Measurements from ENCODE around the gene FAM13C.

The FAM13C gene

GRCh38 chr10:59281861-59282260 is 80.5 kb downstream of the FAM13C start:
- no peaks in the 10 kb centered on the region for H3K27me3 ChIP-seq
- DNase-seq: no peak
- intact Hi-C loops (cut with DNase I; ENCODE audit: low total_unique reads): no loop called here
- no peak for TF ChIP-seq CTCF (IDR thresholded peaks at IDR 0.05)
- peaks cover 0 to 35% (median 15%) of the 10 kb centered on the region in 4 donors for H3K4me1 ChIP-seq
- H3K36me3 ChIP-seq: no peaks in the 10 kb centered on the region
- no peak overlapping the region for H3K4me3 ChIP-seq
- no peak overlapping the region for H3K27ac ChIP-seq
- no peaks in the 10 kb centered on the region for H3K9me3 ChIP-seq

- H3K9me3 ChIP-seq: no peaks in the 10 kb centered on the region
- intact Hi-C loops (cut with DNase I; ENCODE audit: low total_unique reads): no loop called here
Observed at GRCh38 chr10:59279991-59280505, 82.3 kb downstream of the FAM13C start.

DNA sequence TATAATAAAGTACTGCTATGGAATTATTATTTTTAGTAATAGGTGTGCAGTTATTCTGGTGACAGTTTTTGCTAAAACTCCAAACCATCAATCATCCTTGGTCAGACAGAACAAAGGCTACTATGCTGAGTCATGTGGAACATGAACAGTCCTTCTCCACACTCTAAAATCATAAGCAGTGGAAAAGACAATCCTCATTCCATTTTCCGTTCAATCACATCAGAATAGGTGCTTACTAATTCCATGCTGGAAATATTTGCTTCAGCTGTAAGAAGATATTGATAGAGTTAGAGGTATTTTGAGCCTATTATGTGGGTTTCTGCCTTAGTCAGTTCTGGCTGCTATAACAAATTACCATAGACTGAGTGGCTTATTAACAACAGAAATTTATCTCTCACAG is 82.9 kb downstream of the FAM13C start:
- no peaks in the 10 kb centered on the region for H3K9me3 ChIP-seq
- no peak overlapping the region for H3K4me3 ChIP-seq
- no peak overlapping the region for H3K27ac ChIP-seq
- no peaks in the 10 kb centered on the region for H3K36me3 ChIP-seq
- no peaks in the 10 kb centered on the region for H3K27me3 ChIP-seq
- no peak for DNase-seq
- peaks cover 0 to 22% (median 11%) of the 10 kb centered on the region in 4 donors for H3K4me1 ChIP-seq
- TF ChIP-seq CTCF (IDR thresholded peaks at IDR 0.05): no peak
- intact Hi-C loops (cut with DNase I; ENCODE audit: low total_unique reads): no loop called here

More at GRCh38 chr10:59279991-59280505, 82.3 kb downstream of the FAM13C start:
- Histone ChIP-seq H3K4me1 (peaks cover 0 to 27% (median 14%) of the 10 kb centered on the region in 4 donors), H3K27me3 (no peaks in the 10 kb centered on the region), H3K4me3 (no peak overlapping the region), H3K36me3 (no peaks in the 10 kb centered on the region), H3K27ac (no peak overlapping the region)
- no peak for DNase-seq
- no peak for TF ChIP-seq CTCF (IDR thresholded peaks at IDR 0.05)

DNA sequence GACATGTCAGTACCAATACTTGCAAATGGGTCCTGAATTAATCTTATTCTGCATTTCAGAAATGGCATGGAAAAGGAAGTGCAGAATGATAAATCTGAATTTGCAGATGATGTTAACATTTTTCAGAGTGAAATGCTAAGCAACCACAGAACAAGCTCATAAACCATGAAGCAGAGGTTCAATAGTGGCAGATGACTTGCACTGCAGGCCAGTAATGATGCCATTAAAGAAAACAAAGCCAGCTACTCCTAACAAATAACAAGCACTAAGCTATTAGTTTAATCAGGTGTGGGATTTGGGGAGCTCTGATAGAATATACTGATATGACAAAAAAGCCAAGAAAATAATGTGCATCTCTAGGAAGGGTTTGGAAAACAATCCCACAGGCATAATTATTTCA is 85.4 kb downstream of the FAM13C start:
- Histone ChIP-seq H3K36me3 (no peaks in the 10 kb centered on the region), H3K4me3 (no peak overlapping the region), H3K27me3 (no peaks in the 10 kb centered on the region), H3K9me3 (no peaks in the 10 kb centered on the region), H3K27ac (no peak overlapping the region), H3K4me1 (peaks cover 0 to 22% (median 3%) of the 10 kb centered on the region in 4 donors)
- no peak for DNase-seq
- TF ChIP-seq CTCF (IDR thresholded peaks at IDR 0.05): no peak
- intact Hi-C loops (cut with DNase I; ENCODE audit: low total_unique reads): no loop called here

DNA sequence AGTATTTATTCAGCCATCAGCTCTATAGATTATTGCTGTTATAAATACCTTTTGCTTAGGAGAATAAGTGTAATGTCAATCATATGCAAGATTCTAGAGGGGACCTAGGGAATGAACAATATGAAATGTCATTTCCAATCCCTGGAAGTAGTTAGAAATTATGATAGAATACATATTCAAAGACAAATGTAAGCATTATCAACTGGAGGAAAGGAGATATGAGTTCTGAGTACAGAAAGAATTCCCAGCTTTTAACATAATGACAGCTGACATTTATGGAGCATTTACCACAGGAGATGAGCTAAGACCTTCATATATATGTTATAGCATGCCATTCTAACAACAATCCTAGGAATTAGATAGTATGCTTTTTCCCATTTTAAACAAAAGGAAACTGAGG is 86.2 kb downstream of the FAM13C start:
- no peak for TF ChIP-seq CTCF (IDR thresholded peaks at IDR 0.05)
- no peaks in the 10 kb centered on the region for H3K36me3 ChIP-seq
- H3K4me3 ChIP-seq: no peak overlapping the region
- H3K4me1 ChIP-seq: peaks cover 0 to 30% (median 3%) of the 10 kb centered on the region in 4 donors
- intact Hi-C loops (cut with DNase I; ENCODE audit: low total_unique reads): no loop called here
- no peaks in the 10 kb centered on the region for H3K9me3 ChIP-seq
- no peak overlapping the region for H3K27ac ChIP-seq
- no peaks in the 10 kb centered on the region for H3K27me3 ChIP-seq
- no peak for DNase-seq

- H3K4me1 ChIP-seq: peaks cover 0 to 34% (median 3%) of the 10 kb centered on the region in 4 donors
- H3K9me3 ChIP-seq: no peaks in the 10 kb centered on the region
- no peak for TF ChIP-seq CTCF (IDR thresholded peaks at IDR 0.05)
- peaks cover 1 to 16% (median 4%) of the 10 kb centered on the region in 3 donors for H3K36me3 ChIP-seq
- DNase-seq: no peak
- H3K27ac ChIP-seq: no peak overlapping the region
- no peak overlapping the region for H3K4me3 ChIP-seq
- intact Hi-C loops (cut with DNase I; ENCODE audit: low total_unique reads): no loop called here
- H3K27me3 ChIP-seq: no peaks in the 10 kb centered on the region
Observed at GRCh38 chr10:59273445-59273844, 88.9 kb downstream of the FAM13C start.
